Stimulated activated CD4-positive, alpha-beta T cell treated with anti-CD3 and anti-CD28 coated beads, Interleukin-12 subunit alpha, Interleukin-12 subunit beta, amount 100 ng/mL, for 48 hours (primary cell): ENCODE measurements around the gene MAGI1.

Experiments used
- DNase-seq, 3 donors: peaks; one replicate each; pipeline ENCODE4 v3.0.0-alpha.2; 2020; ENCODE audit warnings: low read depth in 2 of 3, low spot score in 1 of 3

The MAGI1 gene

GRCh38 chr3:65809641-65810150 is 229.0 kb downstream of the MAGI1 start:
- no peak for DNase-seq

GRCh38 chr3:65808824-65809223 is 229.9 kb downstream of the MAGI1 start:
- no peak for DNase-seq

GRCh38 chr3:65808407-65808806 is 230.3 kb downstream of the MAGI1 start:
- no peak for DNase-seq

DNA sequence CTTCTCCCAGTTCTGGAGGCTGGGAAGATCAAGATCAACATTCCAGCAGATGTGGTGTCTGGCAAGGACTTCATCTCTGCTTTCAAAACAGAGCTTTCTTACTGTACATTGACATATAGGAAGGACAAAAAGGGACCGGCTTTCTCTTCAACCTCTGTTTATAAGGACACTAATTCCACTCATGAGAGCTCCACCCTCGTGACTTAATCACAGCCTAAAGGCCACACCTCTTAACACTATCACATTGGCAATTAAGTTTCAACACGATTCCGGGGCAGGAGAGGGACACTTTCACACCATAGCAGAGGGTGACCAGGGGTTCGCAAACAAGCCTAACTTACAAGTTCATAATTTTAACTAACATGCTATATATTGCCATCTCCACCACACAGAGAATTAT is 231.5 kb downstream of the MAGI1 start:
- DNase-seq: no peak

GRCh38 chr3:65806600-65806999 is 232.1 kb downstream of the MAGI1 start:
- DNase-seq: no peak

DNA sequence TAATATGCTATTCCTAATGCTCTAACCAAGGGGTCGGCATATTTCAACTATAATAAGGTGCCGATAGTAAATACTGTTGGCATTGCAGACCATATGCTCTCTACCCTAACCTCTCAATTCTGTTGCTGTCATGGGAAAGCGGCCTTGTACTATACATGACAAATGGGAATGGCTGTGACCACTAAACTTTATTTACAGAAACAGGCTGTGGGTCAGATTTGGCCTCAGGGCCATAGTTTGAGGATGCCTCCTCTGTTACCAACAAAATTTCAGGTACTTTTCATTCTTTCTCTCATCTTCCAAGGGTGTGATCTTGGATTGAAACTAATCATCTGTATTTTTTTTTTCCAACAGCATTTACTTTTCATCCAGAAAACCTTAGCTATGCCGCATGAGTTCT is 242.0 kb downstream of the MAGI1 start:
- DNase-seq: no peak

DNA sequence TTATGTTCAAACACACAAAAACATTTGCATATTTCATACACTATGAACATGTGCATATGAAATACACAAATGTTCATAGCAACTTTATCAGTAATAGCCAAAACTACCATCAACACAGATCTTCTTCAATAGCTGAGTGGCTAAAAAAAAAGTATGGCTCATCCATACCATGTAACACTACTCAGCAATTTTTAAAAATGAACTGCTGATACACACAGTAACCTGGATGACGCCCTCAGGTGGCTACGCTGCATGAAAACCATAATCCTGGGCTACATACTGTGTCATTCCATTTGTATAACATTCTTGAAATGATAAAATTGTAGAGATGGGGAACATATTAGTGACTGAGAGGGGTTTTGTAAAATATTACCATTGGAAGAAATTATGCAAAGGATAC is 243.6 kb downstream of the MAGI1 start:
- DNase-seq: no peak

DNA sequence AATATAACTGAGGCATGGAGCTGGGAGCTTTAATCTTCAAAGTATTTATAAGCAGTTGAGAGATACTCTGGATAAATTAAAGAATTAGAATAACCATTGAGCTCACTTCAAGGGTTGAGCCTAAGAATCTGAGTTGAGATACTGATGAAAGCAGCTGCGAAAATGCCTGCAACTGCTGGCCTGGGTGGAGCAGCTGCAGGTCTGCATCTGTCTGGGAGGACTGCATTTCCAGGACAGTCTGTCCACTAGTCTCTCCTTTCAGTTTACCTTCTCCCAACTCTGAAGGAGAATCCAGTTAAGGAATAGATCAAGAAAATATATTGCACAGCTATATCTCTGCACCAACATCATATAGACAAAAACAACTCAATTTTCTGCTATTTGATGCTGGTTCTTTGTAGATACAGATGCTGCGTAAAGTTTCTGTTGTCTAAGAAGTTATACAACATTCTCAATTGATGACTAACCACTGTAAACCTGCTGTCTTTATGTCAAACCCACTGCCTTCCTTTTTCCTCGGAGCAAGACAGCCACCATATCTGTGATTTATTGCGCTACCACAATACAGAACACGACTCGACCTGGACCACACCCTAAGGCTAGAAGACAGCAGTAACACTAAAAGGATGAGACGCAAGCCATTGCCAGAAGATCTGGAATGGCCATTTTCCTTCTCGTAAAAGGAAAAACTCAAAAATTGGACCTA is 245.1 kb downstream of the MAGI1 start:
- no peak for DNase-seq

GRCh38 chr3:65788461-65788860 is 250.3 kb downstream of the MAGI1 start:
- no peak for DNase-seq

- no peak for DNase-seq
Measured at GRCh38 chr3:65787827-65788226, 250.9 kb downstream of the MAGI1 start.

DNA sequence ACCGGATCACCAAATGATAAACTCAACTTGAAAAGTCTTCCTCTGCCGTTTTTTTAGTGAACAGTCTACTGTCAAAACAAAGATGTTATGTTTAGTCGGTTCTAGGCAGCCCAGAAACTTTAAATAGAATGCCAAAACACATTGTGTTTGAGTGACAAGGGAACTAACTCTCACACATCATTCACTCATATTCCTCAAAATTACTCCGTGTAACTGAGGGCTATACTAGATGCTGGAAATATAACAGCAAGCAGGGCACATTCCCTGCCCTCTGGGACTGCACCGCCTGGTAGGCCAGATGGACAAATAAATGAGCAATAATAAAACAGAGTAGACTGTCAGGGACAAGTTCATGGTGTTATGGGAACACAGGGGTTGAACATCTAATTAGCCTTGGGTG is 251.4 kb downstream of the MAGI1 start:
- DNase-seq: no peak

DNA sequence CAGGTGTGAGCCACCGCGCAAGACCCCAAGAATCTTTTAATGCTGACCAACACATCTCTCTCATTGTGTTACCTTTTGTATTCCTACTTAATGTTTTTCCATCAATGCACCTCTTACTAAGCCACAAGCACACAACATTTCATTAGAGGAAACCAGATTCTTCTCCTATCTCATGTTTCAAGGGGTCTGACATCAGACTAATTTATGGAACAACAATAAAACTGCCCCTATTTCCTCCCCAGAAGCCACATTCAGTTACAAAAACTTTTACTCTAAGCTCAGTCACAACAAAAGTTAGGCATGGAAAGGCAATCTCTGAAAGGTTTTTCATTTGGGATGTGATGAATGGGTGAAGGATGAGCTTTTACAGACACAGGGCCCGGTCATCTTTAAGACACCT is 251.8 kb downstream of the MAGI1 start:
- no peak for DNase-seq

DNA sequence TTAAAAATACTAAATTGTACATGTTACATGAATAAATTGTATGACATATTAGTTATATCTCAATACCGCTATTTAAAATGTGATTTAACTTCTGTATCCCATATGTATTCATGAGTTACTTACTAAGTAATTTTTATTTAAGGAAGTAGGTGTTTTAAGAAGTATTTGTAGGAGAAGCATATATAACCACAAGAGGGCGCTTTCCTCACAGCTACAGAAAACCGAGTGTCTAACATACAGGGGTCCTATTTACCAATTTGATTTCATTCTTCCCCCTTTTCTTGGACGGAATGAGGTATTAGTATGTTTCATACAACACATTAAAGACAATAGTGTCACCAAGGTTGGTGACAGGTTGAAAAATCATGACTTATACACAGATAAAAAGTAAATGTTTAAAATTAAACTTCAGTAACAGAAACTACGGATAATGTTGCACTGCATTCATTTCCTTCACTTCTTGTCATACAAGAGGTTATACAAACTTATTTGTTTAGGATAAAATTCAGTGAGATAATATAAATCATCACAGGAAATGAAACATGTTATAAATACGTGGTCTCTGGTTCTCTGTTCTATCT is 253.6 kb downstream of the MAGI1 start:
- DNase-seq: no peak

DNA sequence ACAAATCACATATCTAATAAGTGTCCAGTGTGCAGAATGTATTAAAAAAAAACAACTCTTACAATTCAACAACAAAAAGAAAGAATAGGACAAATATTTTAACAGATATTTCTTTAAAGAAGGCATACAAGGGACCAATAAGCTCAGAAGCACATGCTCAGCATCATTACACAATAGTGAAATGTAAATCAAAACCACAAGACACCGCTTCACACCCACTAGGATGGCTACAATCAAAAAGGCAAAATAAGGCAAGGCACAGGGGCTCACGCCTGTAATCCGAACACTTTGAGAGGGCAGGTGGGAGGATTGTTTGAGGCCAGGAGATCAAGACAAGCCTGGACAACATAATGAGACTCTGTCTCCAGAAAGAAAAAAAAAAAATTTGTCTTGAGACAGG is 255.6 kb downstream of the MAGI1 start:
- no peak for DNase-seq

DNA sequence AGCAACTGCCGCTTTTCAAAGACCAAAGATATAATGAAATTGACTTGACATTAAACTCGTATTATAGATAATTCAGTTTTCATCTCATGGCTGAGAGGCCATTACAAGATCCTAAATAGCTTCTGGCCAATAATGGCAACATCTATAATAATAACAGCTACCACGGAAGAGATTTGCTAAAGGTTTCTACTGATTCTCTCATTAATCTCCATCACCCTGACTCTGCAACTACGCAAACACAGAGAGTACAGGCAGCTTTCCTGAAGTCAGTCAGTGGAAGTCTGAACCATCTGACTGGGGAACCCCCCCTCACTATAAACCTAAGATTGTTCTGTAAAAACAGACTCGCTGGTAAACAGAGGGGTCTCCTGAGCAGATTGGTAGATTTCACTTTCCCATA is 257.1 kb downstream of the MAGI1 start:
- no peak for DNase-seq

DNA sequence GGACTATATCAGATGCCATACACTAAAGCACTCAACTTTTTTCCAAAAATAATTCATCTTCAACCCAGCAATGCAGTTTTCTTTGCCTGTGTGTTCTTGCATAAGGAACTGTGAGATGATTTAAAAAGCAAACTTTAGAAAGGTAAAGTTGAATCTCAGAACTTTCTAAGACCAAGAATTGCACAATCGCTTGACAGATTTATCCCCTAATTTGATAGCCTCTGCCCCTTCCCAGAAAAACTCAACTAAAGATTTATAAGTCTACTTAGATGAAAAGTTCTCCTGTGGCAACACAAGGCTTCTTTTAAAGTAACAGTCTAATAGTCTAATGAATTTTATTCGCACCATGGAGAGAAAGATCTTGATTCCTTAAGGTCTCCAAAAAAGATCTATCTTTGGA is 259.3 kb downstream of the MAGI1 start:
- DNase-seq: no peak

DNA sequence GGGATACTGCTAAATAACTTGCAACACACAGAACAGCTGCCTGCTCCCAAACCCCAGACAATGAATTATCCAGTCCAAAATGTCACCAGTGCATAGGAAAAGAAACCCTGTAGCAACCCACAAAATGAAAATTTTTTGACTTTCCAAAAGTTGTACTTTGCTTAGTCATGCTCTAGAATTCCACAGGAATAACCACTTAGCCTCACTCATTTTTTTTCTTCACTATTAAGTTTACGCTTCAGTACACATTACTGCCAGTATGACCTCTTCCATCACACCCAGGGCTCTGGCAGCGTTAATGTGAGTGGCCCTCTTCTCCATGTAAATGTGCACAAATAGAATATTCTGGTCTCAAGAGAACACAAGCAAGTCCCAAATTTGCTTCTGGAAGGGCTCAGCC is 259.8 kb downstream of the MAGI1 start:
- DNase-seq: no peak

DNA sequence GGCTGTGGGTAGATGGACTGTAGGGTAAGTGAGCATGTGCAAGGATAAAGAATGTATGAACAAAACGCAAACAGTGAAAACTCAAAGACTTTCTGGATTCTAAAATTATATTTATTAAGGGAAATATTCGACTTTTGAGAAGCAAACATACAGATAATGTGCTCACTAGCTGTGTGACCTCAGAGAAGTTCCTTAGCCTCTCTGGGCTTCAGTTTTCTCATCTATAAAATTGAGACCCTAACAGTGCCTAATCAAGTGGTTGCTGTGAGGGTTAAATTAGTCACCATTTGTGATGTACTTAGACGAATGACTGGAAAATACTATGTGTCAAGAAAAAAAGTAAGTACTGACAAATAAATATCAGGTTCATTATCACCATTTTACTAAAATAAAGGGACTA is 261.7 kb downstream of the MAGI1 start:
- no peak for DNase-seq

GRCh38 chr3:65776494-65776893 is 262.2 kb downstream of the MAGI1 start:
- no peak for DNase-seq

DNA sequence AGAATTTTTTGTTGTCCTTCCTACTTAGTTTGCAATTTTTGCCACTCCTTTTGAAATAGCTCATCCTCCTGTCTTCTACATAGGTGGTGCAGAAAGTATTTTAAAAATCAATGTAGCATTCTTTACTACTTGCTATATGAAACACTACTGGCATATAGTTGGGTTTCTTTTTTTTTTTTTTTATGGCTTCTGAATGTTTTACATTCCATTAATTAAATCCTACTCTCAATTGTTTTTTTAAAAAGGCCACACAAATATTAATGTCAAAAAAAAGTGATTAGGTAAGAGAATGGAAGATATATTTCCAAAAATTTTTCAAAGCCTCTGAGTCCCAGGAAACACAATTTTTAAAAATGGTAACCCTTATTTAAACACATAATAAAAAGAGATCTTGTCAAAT is 262.6 kb downstream of the MAGI1 start:
- DNase-seq: no peak

DNA sequence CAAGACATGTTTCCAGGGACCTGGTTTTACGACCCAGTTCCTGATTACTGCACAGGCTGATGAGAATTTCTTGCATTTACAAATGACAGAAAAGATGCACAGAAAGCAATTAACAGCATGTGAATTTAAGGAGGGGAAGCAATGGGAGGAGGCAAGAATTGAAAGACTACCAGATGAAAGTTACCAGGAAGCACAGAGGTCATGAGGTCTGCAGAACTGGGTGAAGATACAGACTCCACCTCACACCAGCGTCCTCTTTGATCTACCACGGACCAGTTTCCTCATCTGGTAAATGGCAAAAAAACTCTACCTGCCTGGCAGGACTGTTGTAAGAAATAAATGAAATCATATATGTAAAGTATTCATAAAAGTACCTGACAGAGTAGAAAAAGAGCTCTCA is 266.0 kb downstream of the MAGI1 start:
- no peak for DNase-seq

DNA sequence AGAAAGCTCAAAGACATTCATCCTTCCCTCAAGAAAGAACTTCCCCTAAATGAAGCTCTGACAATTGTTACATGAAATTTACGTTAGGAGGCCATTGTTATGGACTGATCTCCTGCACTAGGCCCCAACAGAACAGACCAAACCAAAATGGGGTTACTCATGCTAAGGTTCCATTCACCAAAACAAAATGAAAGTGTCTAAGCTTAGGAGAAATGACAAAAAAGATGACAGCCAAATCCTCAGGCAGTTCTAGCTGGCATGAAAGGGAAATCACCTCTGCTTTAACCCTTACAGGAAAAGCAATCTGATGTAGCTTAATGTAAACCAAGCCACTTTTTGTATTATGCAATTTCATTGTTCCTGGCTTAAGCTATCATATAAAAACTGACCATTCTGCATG is 271.2 kb downstream of the MAGI1 start:
- no peak for DNase-seq

GRCh38 chr3:65762235-65762580 is 276.5 kb downstream of the MAGI1 start:
- DNase-seq: no peak
